ENCODE measurements around the gene SFXN2.
"Not testable (repeated sequence)": the region's sequence is repeated elsewhere in the genome, so short reads cannot be mapped to it uniquely, and the experiment has no call there.

Gene SFXN2

GRCh38 chr10:102743078-102743587 is 28.7 kb downstream of the SFXN2 start:
- no peak for FAIRE-seq
- no peak for TF ChIP-seq POLR2A (IDR thresholded peaks at IDR 0.05; ENCODE audit: low read depth, low read length)
- no peak for DNase-seq (ENCODE audit: insufficient read length, low spot score)

GRCh38 chr10:102743588-102744373 is 29.3 kb downstream of the SFXN2 start, which contains the start of gene WBP1L:
Gene WBP1L (plus strand): TSS chr10:102743948. CDS start chr10:102744054, 106 bp downstream.
- FAIRE-seq (peak; percentile 86), DNase-seq (ENCODE audit: insufficient read length, low spot score) (peak; percentile 90)
- peak; percentile 89 for TF ChIP-seq POLR2A (IDR thresholded peaks at IDR 0.05; ENCODE audit: low read depth, low read length)

- DNase-seq (ENCODE audit: insufficient read length, low spot score) (no peak), FAIRE-seq (no peak)
- TF ChIP-seq POLR2A (IDR thresholded peaks at IDR 0.05; ENCODE audit: low read depth, low read length), result no peak
Measured at GRCh38 chr10:102744374-102745051, 30.1 kb downstream of the SFXN2 start.

GRCh38 chr10:102745157-102745556 is 30.7 kb downstream of the SFXN2 start:
- DNase-seq (ENCODE audit: insufficient read length, low spot score) (no peak), FAIRE-seq (no peak)
- TF ChIP-seq POLR2A (IDR thresholded peaks at IDR 0.05; ENCODE audit: low read depth, low read length), result no peak

DNA sequence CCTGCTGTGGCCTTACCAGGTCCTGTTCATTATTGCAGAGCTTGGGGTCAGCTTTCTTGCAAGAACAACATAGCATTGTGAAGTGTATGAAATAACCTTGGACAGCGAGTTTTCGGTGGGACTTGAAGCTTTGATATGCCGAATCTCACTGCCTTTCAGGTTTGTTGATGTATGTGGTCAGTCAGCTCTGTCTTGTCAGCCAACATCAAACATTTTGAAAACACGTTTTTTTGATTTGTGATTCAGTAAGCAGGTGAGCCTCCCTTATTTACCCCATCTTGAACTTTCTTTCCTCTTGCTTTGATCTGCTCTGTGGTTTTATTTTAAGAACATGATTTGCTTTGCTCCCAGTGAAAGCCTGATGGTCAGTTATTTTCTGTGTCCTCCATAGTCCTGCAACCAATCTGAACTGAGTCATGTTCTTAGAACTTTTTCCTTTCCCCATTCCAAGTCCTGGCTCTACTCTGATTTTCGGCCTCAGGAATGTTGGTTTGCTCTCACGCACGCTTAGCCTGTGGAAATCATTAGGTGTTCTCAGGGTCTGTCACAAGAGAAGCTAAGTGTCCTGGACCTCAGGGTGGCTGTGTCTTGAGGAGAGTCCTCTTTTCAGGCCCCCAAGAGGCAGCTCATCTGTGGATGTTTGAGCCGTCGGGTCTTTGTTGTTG is 38.0 kb downstream of the SFXN2 start:
- no peak for DNase-seq (ENCODE audit: insufficient read length, low spot score)
- FAIRE-seq, result no peak

GRCh38 chr10:102752934-102753664 is 38.7 kb downstream of the SFXN2 start:
- TF ChIP-seq POLR2A (IDR thresholded peaks at IDR 0.05; ENCODE audit: low read depth, low read length), result no peak
- FAIRE-seq (no peak), DNase-seq (ENCODE audit: insufficient read length, low spot score) (no peak)

More for the DNA sequence above, 38.0 kb downstream of the SFXN2 start:
- TF ChIP-seq POLR2A (IDR thresholded peaks at IDR 0.05; ENCODE audit: low read depth, low read length), result no peak

- FAIRE-seq (no peak), DNase-seq (ENCODE audit: insufficient read length, low spot score) (no peak)
- TF ChIP-seq POLR2A (IDR thresholded peaks at IDR 0.05; ENCODE audit: low read depth, low read length), result no peak
Measured at GRCh38 chr10:102753718-102754117, 39.3 kb downstream of the SFXN2 start.

GRCh38 chr10:102757323-102757722 is 42.9 kb downstream of the SFXN2 start:
- DNase-seq (ENCODE audit: insufficient read length, low spot score) (no peak), FAIRE-seq (no peak)
- TF ChIP-seq POLR2A (IDR thresholded peaks at IDR 0.05; ENCODE audit: low read depth, low read length), result no peak

- TF ChIP-seq POLR2A (IDR thresholded peaks at IDR 0.05; ENCODE audit: low read depth, low read length), result no peak
- FAIRE-seq (no peak), DNase-seq (ENCODE audit: insufficient read length, low spot score) (no peak)
Measured at GRCh38 chr10:102758240-102758932, 44.0 kb downstream of the SFXN2 start.

DNA sequence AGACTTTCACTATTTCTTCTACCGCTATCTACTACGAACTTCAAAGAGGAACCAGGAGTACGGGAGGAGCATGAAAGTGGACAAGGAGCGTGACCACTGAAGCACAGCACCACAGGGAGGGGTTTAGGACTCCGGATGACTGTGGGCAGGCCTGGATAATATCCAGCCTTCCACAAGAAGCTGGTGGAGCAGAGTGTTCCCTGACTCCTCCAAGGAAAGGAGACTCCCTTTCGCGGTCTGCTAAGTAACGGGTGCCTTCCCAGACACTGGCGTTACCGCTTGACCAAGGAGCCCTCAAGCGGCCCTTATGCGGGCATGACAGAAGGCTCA is 44.5 kb downstream of the SFXN2 start:
- DNase-seq (ENCODE audit: insufficient read length, low spot score); FAIRE-seq: not testable (repeated sequence)

DNA sequence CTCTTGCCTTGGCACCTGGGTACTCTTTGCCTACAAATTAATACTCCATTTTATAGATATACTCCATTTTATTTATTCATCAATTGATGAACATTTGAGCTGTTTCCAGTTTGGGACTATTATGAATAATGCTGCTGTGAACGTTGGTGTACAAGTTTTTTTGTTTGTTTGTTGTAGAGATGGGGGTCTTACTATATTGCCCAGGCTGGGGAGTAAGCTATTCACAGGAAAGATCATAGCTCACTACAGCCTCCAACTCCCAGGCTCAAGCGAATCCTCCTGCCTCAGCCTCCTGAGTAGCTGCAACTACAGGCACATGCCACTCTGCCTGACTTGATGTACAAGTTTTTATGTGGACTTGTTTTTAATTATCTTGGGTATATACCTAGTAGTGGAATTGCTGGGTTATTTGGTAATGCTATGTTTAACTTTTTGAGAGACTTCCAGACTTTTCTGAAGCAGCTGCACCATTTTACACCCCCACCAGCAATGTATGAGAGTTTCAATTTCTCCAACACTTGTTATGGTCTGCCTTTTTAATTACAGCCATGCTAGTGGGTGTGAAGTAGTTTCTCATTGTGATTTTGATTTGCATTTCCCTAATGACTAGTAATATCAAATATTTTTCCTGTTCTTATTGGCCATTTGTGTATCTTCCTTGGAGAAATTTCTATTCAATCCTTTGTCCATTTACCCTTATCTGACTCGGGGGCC is 45.2 kb downstream of the SFXN2 start:
- no peak for TF ChIP-seq POLR2A (IDR thresholded peaks at IDR 0.05; ENCODE audit: low read depth, low read length)
- FAIRE-seq (no peak), DNase-seq (ENCODE audit: insufficient read length, low spot score) (no peak)

DNA sequence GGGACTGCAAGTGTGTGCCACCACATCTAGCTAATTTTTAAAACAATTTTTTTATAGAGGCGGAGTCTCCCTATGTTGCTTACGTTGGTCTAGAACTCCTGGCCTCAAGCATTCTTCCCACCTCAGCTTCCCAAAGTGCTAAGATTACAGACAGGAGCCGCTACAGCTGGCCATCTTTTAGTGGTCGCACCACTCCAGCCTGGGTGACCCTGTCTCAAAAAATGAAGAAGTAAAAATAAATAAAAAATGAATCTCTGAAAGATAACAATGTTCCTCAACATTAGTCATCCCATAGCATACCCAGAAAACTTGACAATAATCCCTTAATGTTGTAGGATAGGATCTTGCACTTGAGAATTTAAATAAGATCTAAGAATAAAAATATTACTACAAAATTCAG is 47.5 kb downstream of the SFXN2 start:
- no peak for DNase-seq (ENCODE audit: insufficient read length, low spot score)
- no peak for TF ChIP-seq POLR2A (IDR thresholded peaks at IDR 0.05; ENCODE audit: low read depth, low read length)
- no peak for FAIRE-seq

Measured in H54 (cell line).